Right lobe of liver (tissue), 4 donors: ENCODE data around the gene DCTN2.

Experiments used
- CTCF ChIP-seq, 4 donors: fragments of 200-600 bp in 3 of 4; fragments of 450-650 bp in 1 of 4; IDR thresholded peaks; one replicate each; pipeline versions ENCODE4 v1.5.1 to v1.8.0; 2016 to 2022; ENCODE audit warnings: antibody characterized with exemption in 4 of 4, mild to moderate bottlenecking in 2 of 4
- POLR2A ChIP-seq: fragments of 450-650 bp; IDR thresholded peaks from one replicate; pipeline ENCODE4 v1.6.1; 2017; ENCODE audit warnings: antibody characterized with exemption, mild to moderate bottlenecking
- donor health status: DM: no; HTN: no; CAD: no.
- donor health status: DM: no; HTN: no; CAD: no.
- donor health status: DM: no; HTN: yes; CAD: no.

GRCh38 chr12:57576613-57577160, 29.7 kb upstream of the DCTN2 start:
- TF ChIP-seq CTCF (IDR thresholded peaks at IDR 0.05) = no peak
- no peak for TF ChIP-seq POLR2A
